K562 (cell line): ENCODE results near the gene MPZL3. TPM values are rescaled to one million over a fixed set of nuclear protein-coding genes. Genes with fewer than 3 reads are reported as not detected.

Source experiments
- ATAC-seq: fragments of 200-7000 bp; cut with Tn5 transposase; 3 replicates; pipeline ENCODE4 v1.9.1; 2020; ENCODE audit warnings: moderate library complexity
- BruUV-seq: library from RNA; stranded (reverse); fragments of 400-500 nt; replicated peaks from 2 replicates; lab custom pipeline; 2021; lab: Mats Ljungman, UMichigan
- CTCF ChIA-PET: fragments of 300-600 bp; formaldehyde crosslinking; extraction: SDS; loops from one replicate; lab custom pipeline; 2021; ENCODE audit warnings: low intra/inter-chr PET ratio; lab: Yijun Ruan, JAX
- POLR2A ChIA-PET: fragments of 300-600, 350-650 bp; sonication (Branson Sonifier 250); formaldehyde crosslinking; extraction: SDS; loops from one replicate; lab custom pipeline; 2021; ENCODE audit warnings: antibody characterized with exemption, inconsistent platforms; lab: Yijun Ruan, JAX
- DNase-seq, 4 experiments: peaks; one replicate each; pipeline versions ENCODE4 v3.0.0 to v3.0.0-alpha.2; 2011 to 2018; ENCODE audit warnings: low spot score in 3 of 4, mixed read lengths in 3 of 4; ENCODE audit errors: extremely low read depth in 1 of 4
- FAIRE-seq: peaks from 2 replicates; lab custom pipeline; 2011; peaks lifted over from hg19 to GRCh38; lab: Jason Lieb, UNC
- H2AFZ ChIP-seq: 2 replicates; pipeline ENCODE4 v1.6.0; 2011; ENCODE audit warnings: low read depth, low read length, control low read depth, inconsistent platforms
- H3K27ac ChIP-seq: fragments of 200-600 bp; 3 replicates; pipeline ENCODE4 v1.8.0; 2011; ENCODE audit warnings: low read depth, mild to moderate bottlenecking, control low read depth, inconsistent platforms, low read length, moderate library complexity, mixed read lengths; ENCODE audit errors: extremely low read depth
- H3K27me3 ChIP-seq, 2 experiments: fragments of 300-600 bp in 1 of 2; 2 replicates in 1 of 2; 3 replicates in 1 of 2; pipeline versions ENCODE4 v1.6.0 to v1.8.0; 2011; ENCODE audit warnings: inconsistent platforms in 2 of 2, low read length in 2 of 2, mild to moderate bottlenecking in 1 of 2, mixed read lengths in 1 of 2, moderate library complexity in 1 of 2; ENCODE audit not compliant: control insufficient read depth in 2 of 2, insufficient read depth in 2 of 2
- H3K36me3 ChIP-seq: fragments of 300-600 bp; 3 replicates; pipeline ENCODE4 v1.8.0; 2011; ENCODE audit warnings: mild to moderate bottlenecking, low read length, inconsistent platforms; ENCODE audit not compliant: control insufficient read depth, insufficient read depth
- H3K4me1 ChIP-seq, 2 experiments: fragments of 200-600 bp in 1 of 2; replicated peaks in 1 of 2; 2 replicates in 1 of 2; 3 replicates in 1 of 2; pipeline versions ENCODE4 v1.5.1 to v1.8.0; 2011; ENCODE audit warnings: inconsistent platforms in 2 of 2, low read length in 2 of 2, mild to moderate bottlenecking in 1 of 2, mixed read lengths in 1 of 2, moderate library complexity in 1 of 2; ENCODE audit not compliant: control insufficient read depth in 2 of 2, insufficient read depth in 2 of 2
- H3K4me2 ChIP-seq: 2 replicates; pipeline ENCODE4 v1.6.1; 2011; ENCODE audit warnings: low read length, control low read depth, inconsistent platforms, mixed read lengths; ENCODE audit not compliant: insufficient read depth
- H3K4me3 ChIP-seq: fragments of 200-600 bp; sonication (generic), shearing (Covaris generic); 2 replicates; pipeline ENCODE4 v1.5.1; 2016; ENCODE audit warnings: control low read depth, inconsistent platforms
- H3K79me2 ChIP-seq: fragments of 200-600 bp; 3 replicates; pipeline ENCODE4 v1.8.0; 2011; ENCODE audit warnings: low read length, inconsistent platforms; ENCODE audit not compliant: control insufficient read depth, insufficient read depth
- H3K9ac ChIP-seq, 2 experiments: 2 replicates each; pipeline versions ENCODE4 v1.6.0 to v1.6.1; 2011; ENCODE audit warnings: low read depth in 2 of 2, low read length in 2 of 2, control low read depth in 1 of 2, inconsistent platforms in 1 of 2, mild to moderate bottlenecking in 1 of 2, mixed read lengths in 1 of 2; ENCODE audit not compliant: insufficient read depth in 1 of 2
- H3K9me1 ChIP-seq: one replicate; pipeline ENCODE4 v1.6.0; 2011; ENCODE audit warnings: inconsistent platforms, mild to moderate bottlenecking, low read length, moderate library complexity; ENCODE audit not compliant: control insufficient read depth, insufficient read depth
- H3K9me3 ChIP-seq: replicated peaks from 2 replicates; pipeline ENCODE4 v1.5.1; 2011; ENCODE audit warnings: low read depth, low read length, inconsistent platforms; ENCODE audit not compliant: control insufficient read depth, insufficient read depth
- H4K20me1 ChIP-seq: replicated peaks from 2 replicates; pipeline ENCODE4 v1.6.1; 2011; ENCODE audit warnings: low read length, inconsistent platforms, mixed read lengths; ENCODE audit not compliant: control insufficient read depth, insufficient read depth
- ADNP ChIP-seq: fragments of 200-800 bp; sonication (Bioruptor generic); IDR thresholded peaks from 2 replicates; pipeline ENCODE4 v1.6.1; 2016; ENCODE audit warnings: missing genetic modification characterization, missing compliant biosample characterization
- BCOR ChIP-seq: fragments of 450-650 bp; IDR thresholded peaks from 2 replicates; pipeline ENCODE4 v1.6.1; 2016
- ESRRA ChIP-seq: fragments of 450-650 bp; IDR thresholded peaks from 2 replicates; pipeline ENCODE4 v1.6.1; 2014; ENCODE audit warnings: low read depth, mild to moderate bottlenecking, moderate library complexity, borderline replicate concordance
- FOXP1 ChIP-seq: sonication (generic); formaldehyde crosslinking; IDR thresholded peaks from 2 replicates; pipeline ENCODE4 v1.8.0; 2022; ENCODE audit warnings: mild to moderate bottlenecking, missing genetic modification reagents
- KDM1A ChIP-seq, 2 experiments: fragments of 450-650 bp; IDR thresholded peaks; 2 replicates each; pipeline ENCODE4 v1.6.1; 2016; ENCODE audit warnings: mild to moderate bottlenecking in 2 of 2
- MCM3 ChIP-seq: fragments of 450-650 bp; IDR thresholded peaks from 2 replicates; pipeline ENCODE4 v1.6.1; 2016
- RBM25 ChIP-seq: fragments of 200-400 bp; formaldehyde crosslinking; IDR thresholded peaks from 2 replicates; pipeline ENCODE4 v1.6.1; 2018; ENCODE audit warnings: low read length, low read depth, moderate library complexity; ENCODE audit not compliant: severe bottlenecking
- WGBS: fragments of 100-300 bp; shearing (Covaris generic); methylation state at CpG from one replicate; pipeline ENCODE4 v1.1.6; 2016; ENCODE audit warnings: low coverage, mixed read lengths; ENCODE audit not compliant: insufficient coverage; ENCODE audit errors: missing lambda C conversion rate; 5-methylcytosine and 5-hydroxymethylcytosine counted together
- in situ Hi-C: fragments of 300-500 bp; cut with MboI; formaldehyde crosslinking; loops from 4 replicates; pipeline ENCODE4 v1.15.0; 2018; ENCODE audit warnings: inconsistent platforms, mixed read lengths
- intact Hi-C: fragments of 100-400 bp; cut with micrococcal nuclease; formaldehyde crosslinking; loops from 2 replicates; pipeline ENCODE4 v1.14.2; 2022
- polyA plus RNA-seq, 8 experiments: library from polyadenylated mRNA; depleted of rRNA in 4 of 8; stranded (reverse) in 5 of 8; unstranded in 3 of 8; fragments of >200 nt; fragmentation: Nextera tagmentation in 2 of 8; fragmentation: Illumina TruSeq in 1 of 8; extraction: Ambion mirVana in 2 of 8; extraction: Trizol in 1 of 8; gene quantifications; 2 replicates each; pipeline versions ENCODE4 v1.2.1 to v1.2.3, GENCODE V29; 2011 to 2014; ENCODE audit warnings: inconsistent platforms in 1 of 8, missing spikeins in 1 of 8
- total RNA-seq, 7 experiments: library from RNA; depleted of rRNA in 6 of 7; stranded (reverse); fragments of >200 nt in 6 of 7; fragmentation: Illumina TruSeq in 2 of 7; extraction: Trizol in 2 of 7; gene quantifications; 2 replicates each; pipeline versions ENCODE4 v1.2.1 to v1.2.3, GENCODE V29; 2011 to 2021; ENCODE audit warnings: low replicate concordance in 1 of 7

MPZL3 gene
- total and polyA plus RNA-seq, 9 of the 15 experiments (the other 6 are each of a cell fraction or from before 2014, with no cell fraction given), result 0.97 to 2.9 (median 1.6) TPM

DNA sequence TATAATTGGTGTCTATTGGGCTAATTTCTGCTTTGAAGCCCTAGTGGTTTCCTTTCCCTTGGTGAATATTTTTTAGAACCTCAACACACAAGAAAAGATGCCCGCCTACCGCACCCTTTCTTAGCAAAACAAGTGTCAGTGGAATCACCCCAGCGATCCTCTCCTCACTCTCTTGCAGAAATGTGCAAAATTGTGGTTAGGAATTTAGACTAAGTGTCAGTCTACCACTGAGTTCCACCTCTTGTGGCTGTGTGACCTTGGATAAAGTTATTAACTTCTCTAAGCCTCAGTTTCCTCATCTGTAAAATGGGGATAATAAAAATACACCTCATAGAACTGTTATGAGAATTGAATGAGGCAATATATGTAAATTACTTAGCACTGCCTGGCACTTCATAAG, 22.1 kb downstream of the MPZL3 start:
- Histone ChIP-seq H3K79me2 (no peaks in the 10 kb centered on the region), H3K27me3 (peaks cover 4 to 6% of the 10 kb centered on the region in 2 experiments; a peak in 1 of 5 replicates), H3K4me3 (no peak overlapping the region), H3K4me2 (no peak overlapping the region), H3K9me1 (no peaks in the 10 kb centered on the region), H3K27ac (no peak overlapping the region), H3K4me1 (no peaks in the 10 kb centered on the region), H4K20me1 (no peaks in the 10 kb centered on the region), H3K9ac (no peak overlapping the region), H3K36me3 (no peaks in the 10 kb centered on the region), H2AFZ (no peak overlapping the region), H3K9me3 (no peaks in the 10 kb centered on the region)
- intact Hi-C loops, result no loop called here
- ChIA-PET POLR2A (interaction anchor here (0.6 kb wide), 1 partner anchor 36 kb away, joined by 3 read pairs; no protein-coding TSS in a partner anchor), CTCF (no interaction called here)
- in situ Hi-C loops, result no loop called here
- 16% methylated on average over 3 of the region's 3 CpGs for WGBS
- DNase-seq (no peak), ATAC-seq (no peak), FAIRE-seq (no peak)
- no TSS peak for BruUV-seq
- TF ChIP-seq KDM1A (IDR thresholded peaks at IDR 0.05) (peak in 1 of 2 experiments; percentile 35; a peak in 1 of 4 replicates), RBM25 (peak; percentile 97), MCM3 (no peak), ESRRA (0 out of 2 replicates have a peak, but pooled peaks have one; percentile 11), FOXP1 (CRISPR knock-in tag) (no peak), BCOR (peak; percentile 73), ADNP (0 out of 2 replicates have a peak, but pooled peaks have one; percentile 29)
- TF ChIP-seq, all 486 proteins: peak for 5
